ENCODE data around the gene ZNF90.
"Not testable (repeated sequence)": the region's sequence is repeated elsewhere in the genome, so short reads cannot be mapped to it uniquely, and the experiment has no call there.

ZNF90 gene

DNA sequence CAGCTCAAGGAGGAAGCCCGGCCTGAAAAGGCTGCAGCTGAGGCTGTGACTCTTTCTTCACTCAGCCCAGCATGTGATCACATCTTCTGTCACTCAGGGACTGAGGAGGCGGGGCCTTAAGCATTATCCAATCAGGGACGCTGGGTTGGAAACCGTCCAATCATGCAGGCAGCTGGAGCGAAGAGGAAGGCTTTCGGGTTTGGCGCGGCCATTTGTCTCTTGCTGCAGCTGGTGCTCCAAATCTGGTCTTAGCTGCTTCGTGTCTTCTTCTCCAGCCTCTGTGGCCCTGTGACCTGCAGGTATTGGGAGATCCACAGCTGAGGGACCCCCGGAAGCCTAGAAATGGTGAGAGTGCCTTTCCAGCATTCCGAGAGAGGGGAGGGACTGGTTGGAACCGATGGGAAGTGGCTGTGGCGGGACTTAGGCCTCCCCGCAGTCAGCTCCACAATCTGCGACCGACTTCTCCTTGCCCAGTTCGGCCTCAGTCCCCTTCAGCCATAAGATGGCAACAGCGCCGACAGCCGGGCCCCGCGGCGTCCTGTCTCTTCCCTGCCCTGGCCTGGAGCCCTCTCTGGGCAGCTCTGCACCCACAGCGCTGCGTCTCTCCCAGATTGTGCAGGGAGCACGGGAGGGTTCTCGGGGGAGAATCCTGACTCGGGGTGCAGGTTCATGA, at the start of gene ZNF90:
Gene ZNF90 (plus strand): TSS at position 210 of the 673 bp plus-strand sequence. CDS start 133 bp downstream, at position 343.
- FAIRE-seq: peak; percentile 95

DNA sequence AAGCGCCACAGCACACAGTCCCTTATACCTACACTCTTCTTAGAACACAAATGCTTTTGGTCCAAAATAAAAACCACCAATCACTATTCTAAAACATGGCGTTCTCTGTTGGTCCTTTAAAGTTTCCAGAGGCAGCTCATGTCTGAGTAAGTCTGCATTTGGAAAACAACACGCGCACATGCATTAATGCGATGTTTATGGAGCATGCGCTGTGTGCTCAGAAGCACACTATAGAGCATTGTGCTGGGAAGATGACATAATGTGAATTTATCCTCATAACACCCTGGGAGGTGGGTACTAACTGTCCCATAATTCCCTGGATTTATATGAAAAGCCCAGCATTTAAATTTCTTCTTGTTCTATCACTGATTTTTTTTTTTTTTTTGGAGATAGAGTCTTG, 49.2 kb upstream of the ZNF90 start:
- no peak for FAIRE-seq

DNA sequence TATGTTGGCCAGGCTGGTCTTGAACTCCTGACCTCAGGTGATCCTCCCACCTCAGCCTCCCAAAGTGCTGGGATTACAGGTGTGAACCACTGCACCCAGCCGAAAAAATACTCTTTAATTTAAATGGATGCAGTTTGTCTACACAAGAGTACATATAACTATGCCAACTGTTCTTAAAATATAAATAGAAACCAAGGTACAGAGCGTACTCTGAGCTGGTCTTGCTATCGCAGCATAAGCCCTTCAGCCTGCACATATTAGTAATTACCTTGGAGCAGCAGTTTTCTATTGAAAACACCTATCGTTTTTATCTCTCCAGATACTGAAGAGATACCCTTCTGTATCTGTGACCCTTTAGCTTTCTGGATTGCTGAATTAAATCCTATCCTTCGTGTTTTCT, 41.9 kb upstream of the ZNF90 start:
- no peak for FAIRE-seq

DNA sequence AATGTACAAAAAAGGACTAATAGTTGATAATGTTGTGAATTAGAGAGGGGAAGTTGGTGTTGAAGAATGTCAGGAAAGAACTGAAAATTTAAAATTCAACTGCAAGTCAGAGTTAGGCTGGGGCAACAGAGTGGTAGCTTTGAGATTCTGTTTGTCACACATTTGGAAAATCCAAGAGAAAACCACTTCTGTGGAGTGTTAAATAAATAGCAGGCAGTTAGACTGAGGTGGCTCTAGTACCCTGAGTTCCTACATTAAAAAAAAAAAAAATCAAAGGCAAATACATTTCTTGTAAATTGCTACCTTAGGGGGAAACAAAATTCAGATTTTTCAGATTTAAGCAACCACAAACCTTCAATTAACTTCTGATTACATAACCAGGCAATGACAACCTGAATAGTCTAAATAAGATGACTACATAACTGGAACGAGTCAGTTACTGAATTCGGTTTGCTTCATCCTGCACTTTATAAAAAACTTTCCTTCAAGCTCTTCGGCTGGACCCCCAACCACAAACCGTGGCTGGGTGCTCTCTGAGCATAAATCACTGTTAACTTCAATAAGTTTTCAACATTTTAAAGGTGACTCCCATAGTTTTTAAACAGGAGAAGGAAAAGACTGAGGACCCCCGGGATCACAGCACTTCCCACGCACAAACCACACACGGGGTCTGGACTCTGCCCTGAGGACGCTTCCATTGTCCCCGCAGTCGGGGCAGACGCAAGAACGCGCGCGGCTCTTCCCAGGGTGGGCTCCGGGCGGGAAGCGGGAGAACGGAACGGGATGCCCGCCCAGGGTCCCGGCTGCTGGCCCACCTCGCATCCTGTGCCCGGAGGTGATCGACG, 39.2 kb upstream of the ZNF90 start:
- FAIRE-seq: no peak

DNA sequence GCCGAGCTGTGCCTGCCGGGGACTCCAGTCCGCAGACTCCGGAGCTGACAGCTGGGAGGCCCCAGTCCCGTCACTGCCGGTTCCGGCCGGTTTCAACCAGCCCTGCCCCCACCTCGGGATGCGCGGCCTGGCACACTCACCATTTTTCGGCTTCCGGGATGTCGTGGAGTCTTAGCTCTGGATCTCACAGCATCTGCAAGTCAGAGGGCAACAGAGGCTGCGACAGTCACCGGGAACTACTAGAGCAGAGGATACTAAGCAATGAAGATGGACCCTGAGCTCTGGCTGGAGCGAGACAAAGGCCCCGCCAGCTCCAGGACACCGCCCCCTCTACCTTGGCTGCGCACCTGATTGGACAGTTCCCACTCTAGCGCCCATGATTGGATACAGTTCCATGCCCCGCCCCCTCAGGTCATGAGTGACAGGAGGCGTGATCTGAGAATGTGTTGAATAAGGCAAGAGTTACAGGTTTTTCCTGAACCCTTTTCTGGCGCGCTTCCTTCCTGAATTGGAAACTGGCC, 38.5 kb upstream of the ZNF90 start, which contains the start of gene ZNF682:
Gene ZNF682 (minus strand): TSS at position 303 of the 521 bp plus-strand sequence. CDS start 160 bp downstream, at position 143.
- FAIRE-seq: peak; percentile 70

DNA sequence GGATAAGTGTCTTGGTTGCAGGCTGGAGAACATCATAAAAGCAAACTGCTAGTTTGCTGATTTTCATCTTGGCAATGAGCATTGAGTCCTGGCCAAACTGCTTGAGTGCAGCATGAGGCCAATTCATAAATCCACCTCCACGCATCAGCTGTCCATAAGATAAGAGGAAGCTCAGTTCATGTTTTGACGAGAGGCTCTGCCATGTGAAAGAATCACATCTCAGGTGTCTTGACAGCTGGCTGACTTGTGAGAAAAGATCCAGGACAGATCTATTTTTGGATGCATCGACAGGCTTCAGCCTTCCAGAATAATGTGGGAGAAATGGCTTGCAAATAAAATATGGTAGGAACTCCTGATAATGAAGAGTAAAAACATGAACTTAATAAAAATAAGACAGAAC, 33.1 kb upstream of the ZNF90 start:
- no peak for FAIRE-seq

DNA sequence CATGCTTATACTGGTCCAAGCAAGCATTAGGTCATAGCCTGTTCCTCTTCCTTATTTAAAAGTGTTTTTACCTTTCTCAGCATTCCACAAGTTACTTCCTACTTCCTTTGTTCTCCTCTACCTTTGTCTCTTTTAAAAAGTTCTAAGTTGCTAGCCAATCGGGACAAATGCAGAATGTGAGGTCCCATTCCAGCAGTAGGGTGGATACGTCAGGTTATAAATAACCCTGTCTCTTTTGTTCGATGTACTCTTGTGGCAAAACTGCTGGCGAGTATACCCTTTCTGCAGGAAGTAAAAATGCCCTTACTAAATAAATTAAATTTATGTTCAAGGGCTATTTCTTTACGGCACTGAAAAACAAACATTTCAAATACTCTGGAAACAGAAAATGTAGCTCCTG, 32.1 kb upstream of the ZNF90 start:
- FAIRE-seq: not testable (repeated sequence)

DNA sequence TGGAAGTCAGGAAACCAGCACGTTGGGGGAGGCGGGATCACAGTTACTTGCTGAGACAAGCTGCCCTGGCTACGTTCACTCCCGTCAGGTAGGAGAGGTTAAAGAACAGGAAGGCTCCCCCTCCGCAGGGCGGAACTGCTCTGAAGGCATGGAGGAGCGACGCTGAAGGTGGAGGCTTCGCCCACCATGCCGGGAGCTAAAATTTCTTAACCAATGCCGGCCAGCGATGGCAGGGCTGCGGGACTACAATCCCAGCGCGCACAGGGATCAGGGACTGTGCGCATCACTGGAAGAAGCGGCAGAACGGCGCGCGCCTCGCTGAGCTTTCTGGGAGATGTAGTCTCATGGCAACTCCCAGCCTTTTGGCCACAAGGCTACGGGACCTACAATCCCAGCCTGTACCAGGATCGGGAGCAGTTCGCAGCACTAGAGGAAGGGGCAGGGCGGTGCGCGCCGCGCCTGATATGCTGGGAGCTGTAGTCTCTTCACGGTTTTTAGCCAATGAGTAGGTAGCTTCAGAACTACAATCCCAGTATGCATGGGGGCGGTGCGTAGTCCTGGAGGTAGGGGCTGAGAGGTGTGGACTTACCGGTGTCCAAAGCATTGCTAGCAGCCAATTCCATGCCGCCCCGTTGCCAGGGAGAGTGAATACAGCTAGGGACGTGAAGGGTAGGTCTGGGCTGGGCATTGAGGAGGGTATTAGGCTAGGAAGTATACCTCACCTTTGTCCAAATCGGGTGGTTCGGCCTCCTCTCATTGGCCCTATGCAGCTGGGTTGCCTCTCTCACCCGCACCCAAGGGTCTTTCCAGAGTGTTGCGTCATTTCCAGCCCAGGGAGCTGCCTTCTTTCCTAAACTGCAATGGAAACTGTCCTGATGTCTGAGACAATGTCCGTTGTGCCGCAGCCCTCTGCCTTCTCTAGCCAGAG, 25.7 kb upstream of the ZNF90 start:
- peak; percentile 86 for FAIRE-seq

DNA sequence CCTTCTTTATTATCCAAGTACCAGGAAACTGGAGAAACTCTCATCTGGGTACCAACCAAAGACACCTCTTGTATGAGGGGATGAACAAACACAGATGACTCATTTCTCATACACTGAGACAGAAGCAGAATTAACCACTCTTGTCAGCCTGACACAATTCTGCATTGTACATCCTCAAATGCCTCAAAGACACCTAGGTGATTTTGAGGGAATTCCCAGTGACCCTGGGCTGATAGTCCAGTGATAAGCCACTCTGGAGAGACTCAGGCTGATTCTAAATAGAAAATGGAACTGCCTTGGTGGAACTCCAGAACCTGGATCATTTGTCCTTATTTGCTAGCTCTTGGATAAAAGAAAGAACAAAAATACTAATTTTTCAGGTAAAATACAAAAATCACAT, 19.1 kb upstream of the ZNF90 start:
- not testable (repeated sequence) for FAIRE-seq

DNA sequence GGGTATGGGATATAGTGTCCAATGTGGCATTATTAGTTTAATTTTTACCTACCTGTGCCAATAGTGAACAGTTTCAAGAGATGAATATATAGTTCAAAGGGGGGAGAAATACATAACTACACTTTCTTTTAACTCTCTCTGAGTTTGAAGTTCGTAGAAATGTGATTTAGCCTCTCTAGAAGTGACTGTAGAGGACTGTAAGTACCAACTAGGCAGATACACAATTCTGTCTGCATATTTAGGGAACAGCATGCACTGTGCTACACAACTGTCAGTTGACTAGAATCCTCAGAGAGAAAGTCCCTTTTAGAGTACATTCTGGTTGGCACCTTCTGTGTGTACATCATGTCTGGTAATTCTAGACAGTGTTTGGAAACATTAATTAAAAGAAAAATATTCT, 17.5 kb upstream of the ZNF90 start:
- no peak for FAIRE-seq

DNA sequence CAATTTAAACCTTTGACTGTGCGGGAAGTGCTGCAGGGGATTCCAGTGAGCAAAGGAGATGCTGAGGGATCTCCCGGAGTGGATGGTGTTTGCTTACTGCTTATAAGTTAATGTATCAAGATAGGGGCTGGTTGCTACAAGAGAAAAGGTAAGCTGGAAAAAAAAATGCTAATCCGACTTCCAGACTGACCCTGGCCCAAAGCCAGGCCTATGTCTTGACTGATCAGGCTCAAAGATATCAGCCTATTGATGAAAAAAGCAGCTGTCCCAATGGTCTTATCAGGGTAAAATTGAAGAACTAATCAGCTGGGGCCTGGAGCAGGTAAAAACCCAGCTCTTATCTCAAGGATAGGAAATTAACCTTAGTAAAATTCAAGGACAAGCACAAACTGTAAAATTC, 10.9 kb upstream of the ZNF90 start:
- FAIRE-seq: no peak

DNA sequence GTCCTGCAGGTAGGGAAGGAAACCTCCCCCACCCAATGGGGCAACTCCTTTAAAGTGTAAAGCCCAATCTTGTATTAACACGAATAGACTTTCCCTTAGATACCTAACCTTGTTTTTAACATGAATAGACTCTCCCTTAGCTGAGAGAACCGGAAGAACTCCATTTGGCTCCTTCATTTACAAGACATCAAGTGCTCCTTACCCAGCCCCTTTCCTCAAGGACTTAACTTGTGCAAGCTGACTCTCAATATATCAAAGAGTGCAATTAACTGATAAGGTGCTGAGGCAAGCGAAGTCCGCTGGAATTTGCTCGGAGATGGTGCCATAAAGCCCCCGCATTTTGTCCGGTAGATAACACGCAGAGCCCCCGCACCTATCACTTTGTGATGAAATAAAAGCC, 9.9 kb upstream of the ZNF90 start:
- no peak for FAIRE-seq

DNA sequence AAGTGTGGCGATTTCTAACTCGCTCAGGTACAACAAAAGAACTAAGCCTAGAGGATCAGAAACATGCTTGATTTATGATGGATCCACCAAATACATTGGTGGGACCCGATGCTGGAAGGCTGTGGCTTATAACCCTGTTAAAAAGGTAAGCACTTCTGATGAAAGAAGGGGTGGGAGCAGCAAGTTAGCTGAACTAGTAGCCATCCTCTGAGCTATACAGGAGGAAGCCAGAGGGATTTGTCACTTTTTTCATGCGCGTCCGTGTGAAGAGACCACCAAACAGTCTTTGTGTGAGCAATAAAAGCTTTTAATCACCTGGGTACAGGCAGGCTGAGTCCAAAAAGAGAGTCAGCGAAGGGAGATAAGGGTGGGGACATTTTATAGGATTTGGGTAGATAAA, 9.2 kb upstream of the ZNF90 start:
- not testable (repeated sequence) for FAIRE-seq

DNA sequence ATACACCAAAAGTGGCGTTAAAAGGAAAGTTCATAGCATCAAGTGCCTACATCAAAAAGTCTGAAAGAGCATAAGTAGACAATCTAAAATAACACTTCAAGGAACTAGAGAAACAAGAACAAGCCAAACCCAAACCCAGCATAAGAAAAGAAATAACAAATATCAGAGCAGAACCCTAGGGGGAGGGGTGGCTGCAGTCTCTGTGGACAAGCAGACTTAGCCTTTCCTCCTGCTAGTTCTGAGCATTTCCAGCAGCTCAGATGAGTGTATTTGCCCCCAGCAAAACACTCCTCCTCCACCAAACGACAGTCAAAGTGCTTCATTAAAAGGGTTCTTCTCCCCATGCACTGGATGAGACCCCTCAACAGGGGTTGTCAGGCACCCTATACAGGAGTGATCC, 7.1 kb upstream of the ZNF90 start:
- FAIRE-seq: no peak

DNA sequence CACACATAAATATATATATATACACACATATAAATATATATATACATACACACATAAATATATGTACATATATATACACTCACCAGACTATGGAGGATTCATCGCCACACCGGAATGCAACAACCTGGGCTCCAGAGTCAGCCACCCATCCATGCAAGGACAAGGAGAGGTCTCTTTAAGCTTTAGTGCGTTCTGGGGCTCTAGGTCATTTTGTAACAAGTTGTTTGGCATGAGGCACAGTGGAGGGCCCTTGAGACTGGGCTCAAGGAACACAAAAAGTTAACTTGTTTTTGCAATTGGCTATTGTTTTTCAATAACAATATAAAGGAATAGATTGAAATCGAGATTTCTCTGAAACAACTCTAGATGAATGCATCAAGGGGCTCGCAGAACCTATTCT, 4.9 kb upstream of the ZNF90 start:
- no peak for FAIRE-seq

DNA sequence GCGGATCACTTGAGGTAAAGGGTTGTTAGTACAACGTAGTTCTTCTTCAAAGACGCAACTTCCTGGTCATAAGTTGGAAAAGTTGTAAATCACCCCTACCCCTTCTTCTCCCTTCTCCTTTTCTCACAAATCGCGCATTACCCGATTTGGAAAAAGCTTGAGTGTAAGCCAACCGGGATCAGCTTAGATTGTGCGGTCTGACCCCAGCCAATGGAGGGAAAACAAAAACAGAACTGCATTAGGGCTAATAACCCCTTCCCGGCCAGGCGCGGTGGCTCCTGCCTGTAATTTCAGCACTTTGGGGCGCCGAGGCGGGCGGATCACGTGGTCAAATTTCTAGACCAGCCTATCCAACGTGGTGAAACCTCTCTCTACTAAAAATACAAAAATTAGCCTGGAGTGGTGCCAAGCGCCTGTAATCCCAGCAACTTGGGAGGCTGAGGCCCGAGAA, 806 bp downstream of the ZNF90 start:
- no peak for FAIRE-seq

DNA sequence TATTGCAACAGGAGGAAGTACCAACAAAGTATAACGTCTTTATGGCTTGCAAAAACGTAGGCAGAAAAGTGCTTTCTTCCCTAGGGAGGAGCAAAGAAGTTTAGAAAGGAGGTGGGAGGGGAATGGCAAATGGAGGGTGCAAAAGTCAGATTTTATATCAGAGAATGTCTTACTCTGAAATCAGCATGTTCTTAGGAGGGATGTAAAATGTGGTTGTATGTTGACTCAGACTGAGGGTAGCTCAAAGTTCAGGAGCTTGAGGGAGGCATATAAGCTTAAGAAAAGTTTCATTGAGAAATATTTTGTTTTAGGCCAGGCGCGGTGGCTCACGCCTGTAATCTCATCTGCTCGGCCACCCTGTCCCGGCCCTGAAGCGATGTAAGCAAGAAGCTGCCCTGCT, 1.7 kb downstream of the ZNF90 start:
- FAIRE-seq: no peak

DNA sequence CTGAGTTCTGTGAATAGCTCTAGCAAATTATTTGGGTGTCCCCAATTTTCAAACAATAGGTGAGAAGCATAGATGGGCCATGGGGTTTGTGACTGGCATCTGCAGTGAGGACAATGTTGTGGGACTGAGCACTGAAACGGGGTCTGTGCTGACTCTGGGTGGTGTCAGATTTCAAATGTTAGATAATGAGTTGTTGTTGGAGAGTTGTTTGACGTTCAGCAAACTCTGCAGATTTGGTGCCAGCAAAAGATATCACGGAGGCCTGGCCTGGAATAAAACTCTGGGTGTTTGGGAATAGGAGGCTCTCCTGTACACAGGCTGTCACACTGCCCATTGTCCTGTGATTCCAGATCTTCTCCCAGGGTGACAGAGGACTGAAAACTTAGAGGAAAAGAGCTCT, 2.9 kb downstream of the ZNF90 start:
- FAIRE-seq: no peak

DNA sequence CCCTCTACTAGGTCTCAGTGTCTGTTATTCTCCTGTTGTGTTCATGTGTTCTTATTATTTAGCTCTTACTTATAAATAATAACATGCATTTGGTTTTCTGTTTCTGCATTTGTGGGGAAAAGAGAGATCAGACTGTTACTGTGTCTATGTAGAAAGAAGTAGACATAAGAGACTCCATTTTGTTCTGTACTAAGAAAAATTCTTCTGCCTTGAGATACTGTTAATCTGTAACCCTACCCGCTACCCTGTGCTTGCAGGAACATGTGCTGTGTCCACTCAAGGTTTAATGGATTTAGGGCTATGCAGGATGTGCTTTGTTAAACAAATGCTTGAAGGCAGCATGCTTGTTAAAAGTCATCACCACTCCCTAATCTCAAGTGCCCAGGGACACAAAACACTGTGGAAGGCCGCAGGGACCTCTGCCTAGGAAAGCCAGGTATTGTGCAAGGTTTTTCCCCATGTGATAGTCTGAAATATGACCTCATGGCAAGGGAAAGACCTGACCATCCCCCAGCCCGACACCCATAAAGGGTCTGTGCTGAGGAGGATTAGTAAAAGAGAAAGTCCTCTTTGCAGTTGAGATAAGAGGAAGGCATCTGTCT, 4.5 kb downstream of the ZNF90 start:
- not testable (repeated sequence) for FAIRE-seq

DNA sequence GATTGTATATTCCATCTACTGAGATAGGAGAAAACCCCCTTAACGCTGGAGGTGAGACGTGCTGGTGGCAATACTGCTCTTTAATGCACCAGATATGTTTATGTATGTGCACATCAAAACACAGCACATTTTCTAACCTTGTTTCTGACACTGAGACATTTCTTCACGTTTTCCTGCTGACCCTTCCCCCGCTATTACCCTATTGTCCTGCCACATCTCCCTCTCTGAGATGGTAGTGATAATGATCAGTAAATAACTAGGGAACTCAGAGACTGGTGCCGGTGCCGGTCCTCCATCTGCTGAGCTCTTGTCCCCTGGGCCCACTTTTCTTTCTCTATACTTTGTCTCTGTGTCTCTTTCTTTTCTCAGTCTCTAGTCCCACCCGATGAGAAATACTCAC, 5.1 kb downstream of the ZNF90 start:
- FAIRE-seq: not testable (repeated sequence)

DNA sequence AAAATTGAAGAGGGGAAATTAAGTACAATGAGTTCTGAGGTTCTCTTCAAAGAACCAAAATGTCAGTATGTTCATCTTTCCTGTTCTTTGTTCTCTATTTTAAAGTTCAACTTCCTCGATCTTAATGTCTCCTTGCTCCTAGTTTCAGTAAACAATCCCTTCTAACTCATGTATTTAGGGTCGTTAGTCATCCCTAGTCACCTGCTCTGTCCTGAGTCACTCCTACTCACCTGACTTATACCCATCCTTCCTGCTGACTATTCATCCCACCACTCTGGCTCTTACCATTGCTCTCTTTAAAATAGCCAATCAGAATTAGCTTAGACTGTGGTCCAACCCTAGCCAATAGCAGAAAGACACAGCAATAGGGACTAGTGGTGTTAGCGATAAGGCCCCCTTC, 24.3 kb downstream of the ZNF90 start:
- FAIRE-seq: no peak

DNA sequence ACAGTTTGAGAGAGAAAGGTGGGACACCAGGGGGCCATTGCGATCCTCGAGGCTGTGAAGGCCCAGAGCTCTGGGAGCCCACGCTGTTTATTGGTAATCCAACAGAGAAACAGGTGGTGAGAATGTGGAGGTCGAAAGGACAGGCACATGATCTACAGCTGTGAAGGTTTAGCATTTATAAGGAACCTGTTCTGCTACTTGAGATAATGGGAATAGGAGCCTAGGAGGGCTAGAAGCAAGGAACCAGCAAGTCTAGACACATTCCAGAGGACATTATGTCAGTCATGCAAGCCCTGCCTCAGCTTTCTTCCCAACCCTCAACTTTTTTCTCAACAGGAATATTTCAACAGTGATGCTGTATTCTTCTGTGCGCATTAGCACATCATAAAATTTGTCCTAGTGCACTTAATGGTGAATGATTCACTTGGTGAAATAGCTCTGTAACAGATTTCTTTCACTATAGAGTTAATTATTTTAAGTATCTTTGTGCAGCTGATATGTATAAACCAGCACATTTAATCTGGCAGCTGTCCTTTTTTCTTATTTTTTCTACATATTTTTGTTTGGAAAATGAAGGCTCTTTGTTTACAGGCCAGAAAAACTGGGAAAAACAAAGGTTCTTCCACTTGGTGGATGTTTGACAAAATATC, 25.4 kb downstream of the ZNF90 start:
- no peak for FAIRE-seq
